GM13977 (cell line): ENCODE results near the gene MIER3.

ENCODE experiments used
- DNase-seq: peaks from one replicate; pipeline ENCODE4 v3.0.0; 2012; ENCODE audit warnings: low spot score
- CTCF ChIP-seq: IDR thresholded peaks from 2 replicates; pipeline ENCODE4 v1.5.1; 2012; ENCODE audit warnings: mild to moderate bottlenecking, control low read depth; ENCODE audit not compliant: insufficient read depth; ENCODE audit errors: extremely low read depth, missing control alignments
- in situ Hi-C: fragments of 300-500 bp; cut with MboI; formaldehyde crosslinking; loops from one replicate; pipeline ENCODE4 v1.12.0; 2022; ENCODE audit warnings: low sequenced_read_pairs, low pct_unique_long_range_greater_than_20kb, mixed read lengths, inconsistent platforms; ENCODE audit not compliant: unreplicated experiment

MIER3 gene

GRCh38 chr5:56881571-56881970 lies 70.4 kb downstream of the MIER3 start:
- no peak for DNase-seq
- no peak for TF ChIP-seq CTCF
- in situ Hi-C loops: no loop called here

GRCh38 chr5:56876327-56876726 lies 75.6 kb downstream of the MIER3 start:
- no peak for DNase-seq
- in situ Hi-C loops: no loop called here
- no peak for TF ChIP-seq CTCF

- in situ Hi-C loops: no loop called here
- no peak for TF ChIP-seq CTCF
- no peak for DNase-seq
Measured at GRCh38 chr5:56873056-56873455, 78.9 kb downstream of the MIER3 start.

- in situ Hi-C loops: no loop called here
- no peak for DNase-seq
- TF ChIP-seq CTCF: no peak
Measured at GRCh38 chr5:56871777-56872176, 80.1 kb downstream of the MIER3 start.
